CMK (cell line): ENCODE measurements around the gene SEMA4D.

Source experiments
- DNase-seq: peaks from one replicate; pipeline ENCODE4 v3.0.0-alpha.2; 2010; ENCODE audit warnings: low read depth

The SEMA4D gene

DNA sequence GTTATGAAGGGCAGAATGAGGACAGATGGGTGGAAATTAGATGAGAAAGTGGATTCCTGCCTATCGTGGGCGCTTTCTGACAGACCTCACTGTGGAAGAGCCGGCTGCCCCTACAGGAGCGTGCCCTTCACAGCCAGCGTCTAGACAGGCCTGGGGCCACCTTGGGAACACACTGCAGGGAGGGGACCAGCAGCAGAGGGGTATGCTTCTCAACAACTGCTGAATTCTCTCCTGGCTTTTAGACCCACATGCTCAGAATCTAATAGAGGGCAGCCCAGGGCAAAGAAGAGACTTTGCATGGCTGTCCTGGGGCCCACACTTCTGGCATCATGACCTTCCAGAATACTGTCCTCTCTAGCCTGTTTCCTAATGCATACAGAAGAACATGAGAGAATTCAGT is 2.1 kb upstream of the SEMA4D start:
- DNase-seq: no peak

DNA sequence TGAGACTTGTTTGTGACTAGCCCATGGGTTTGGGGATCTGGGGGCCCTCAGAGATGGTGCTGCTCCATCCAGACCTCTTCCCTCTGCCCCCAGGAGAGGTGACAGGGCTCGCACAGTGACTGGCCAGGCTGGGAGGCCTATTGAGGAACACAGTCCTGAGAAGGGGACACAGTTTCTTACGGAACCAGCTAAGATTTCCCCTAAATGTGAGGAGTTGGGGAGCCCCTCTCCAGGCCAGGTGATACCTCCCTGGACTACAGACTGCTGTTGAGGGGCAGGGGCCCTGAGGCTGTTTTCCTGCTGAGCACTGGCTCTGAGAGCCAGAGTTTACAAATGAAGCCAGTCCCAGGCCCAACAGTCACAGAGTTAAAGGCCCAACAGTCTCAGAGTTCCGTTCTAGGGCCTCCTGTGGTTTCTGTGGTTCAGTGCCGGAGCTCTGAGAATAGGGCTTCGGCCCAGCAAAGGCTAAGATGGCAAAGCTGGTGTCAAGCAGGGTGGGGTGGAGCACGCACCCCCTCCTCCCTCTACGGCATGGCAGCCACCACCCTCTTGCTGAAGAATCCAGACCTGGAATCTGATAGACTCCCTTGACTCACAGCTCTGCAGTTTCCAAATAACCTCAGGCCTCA is 1.1 kb upstream of the SEMA4D start:
- no peak for DNase-seq

GRCh38 chr9:89497257-89497963 is 503 bp downstream of the SEMA4D start:
- DNase-seq: no peak

- DNase-seq: no peak
Observed at GRCh38 chr9:89496645-89497256, 1.2 kb downstream of the SEMA4D start.

DNA sequence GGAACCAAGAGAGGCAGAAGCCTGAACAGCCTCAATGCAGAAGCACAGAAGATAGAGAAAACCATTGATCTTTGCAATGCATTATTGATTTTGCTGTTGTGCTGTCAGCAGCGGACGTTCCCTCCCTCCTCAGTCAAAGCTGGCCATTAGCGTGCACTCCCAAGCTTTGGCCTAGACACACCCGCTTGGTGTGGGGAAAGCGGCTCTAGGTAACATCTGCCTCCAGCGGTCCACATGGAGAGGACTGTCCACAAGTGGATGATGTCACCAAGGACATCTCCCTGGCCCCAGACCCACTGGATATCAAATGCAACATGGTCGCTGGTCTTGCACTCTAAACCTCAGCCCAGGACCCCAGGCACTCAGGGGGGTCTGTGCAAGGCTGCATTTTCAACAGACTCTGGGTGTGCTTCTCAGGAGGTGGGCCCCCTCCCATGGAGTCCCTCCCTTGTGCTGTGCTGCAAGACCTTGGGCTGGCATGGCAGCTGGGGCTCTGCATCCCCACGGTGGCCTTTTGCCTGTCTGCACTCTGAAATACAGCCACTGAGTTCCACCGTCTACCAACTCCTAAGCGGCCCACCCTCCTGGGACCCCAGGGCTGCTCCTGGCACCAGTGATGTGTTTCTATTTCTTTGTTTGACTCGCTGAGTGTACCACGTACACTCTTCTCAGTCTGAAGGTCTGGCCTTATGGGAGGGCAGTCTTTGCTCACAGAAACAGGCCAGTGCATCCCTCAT is 1.9 kb downstream of the SEMA4D start:
- no peak for DNase-seq

GRCh38 chr9:89494199-89494598 is 3.7 kb downstream of the SEMA4D start:
- DNase-seq: no peak

GRCh38 chr9:89493671-89494070 is 4.2 kb downstream of the SEMA4D start:
- no peak for DNase-seq

DNA sequence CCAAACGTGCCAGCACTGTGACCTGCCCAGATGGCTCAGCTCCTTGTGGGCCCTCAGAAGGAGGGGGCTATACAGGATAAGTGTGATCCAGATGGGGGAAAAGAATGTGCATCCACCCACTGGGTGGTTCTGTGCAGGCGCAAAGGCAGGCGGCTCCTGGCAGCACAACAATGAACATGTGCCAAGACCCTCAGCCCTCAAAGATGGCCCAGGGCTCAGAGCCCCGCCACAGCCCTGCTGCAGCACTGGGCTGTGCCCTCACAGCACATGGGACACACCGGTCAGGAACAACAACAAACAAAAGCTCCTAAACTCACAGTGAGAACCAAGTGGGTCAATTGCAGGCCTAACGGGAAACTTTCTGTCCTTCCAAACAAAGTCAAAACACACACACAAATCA is 4.7 kb downstream of the SEMA4D start:
- DNase-seq: no peak

GRCh38 chr9:89492586-89492985 is 5.3 kb downstream of the SEMA4D start:
- no peak for DNase-seq

DNA sequence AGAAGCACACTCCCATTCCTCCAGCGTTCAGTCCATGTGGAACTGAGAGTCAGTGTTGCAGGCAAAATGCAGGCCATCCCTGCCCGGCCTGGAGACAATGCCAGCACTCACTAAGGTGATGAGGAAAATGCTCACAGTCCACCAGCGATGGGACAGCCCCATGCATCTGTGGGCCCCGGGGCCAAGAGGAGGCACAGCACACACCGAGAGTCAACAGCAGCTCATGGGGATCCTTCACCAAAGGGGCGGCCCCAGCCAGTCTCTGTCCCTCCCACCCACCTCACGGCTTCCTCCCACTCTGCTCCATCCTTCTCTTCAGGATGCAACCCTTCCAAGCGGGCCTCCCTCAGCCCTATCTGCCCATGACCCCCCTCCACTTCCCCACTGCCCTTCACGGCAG is 6.2 kb downstream of the SEMA4D start:
- DNase-seq: no peak

GRCh38 chr9:89489548-89490530 is 8.1 kb downstream of the SEMA4D start:
- no peak for DNase-seq

DNA sequence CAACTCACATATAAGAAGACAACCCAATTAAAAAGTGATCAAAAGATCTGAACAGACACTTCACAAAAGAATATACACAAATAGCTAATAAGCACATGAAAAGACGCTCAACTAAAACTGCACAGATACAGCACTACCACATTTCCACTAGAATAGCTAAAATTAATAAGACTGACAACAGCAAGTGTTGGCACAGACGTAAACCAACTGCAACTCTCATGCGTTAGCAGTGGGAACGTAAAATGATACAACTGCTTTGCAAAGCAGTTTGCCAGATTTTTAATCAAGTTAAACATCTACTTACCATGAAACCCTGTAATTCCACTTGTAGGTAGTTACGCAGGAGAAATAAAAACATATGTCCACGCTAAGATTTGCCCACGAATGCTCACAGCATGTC is 9.0 kb downstream of the SEMA4D start:
- no peak for DNase-seq

DNA sequence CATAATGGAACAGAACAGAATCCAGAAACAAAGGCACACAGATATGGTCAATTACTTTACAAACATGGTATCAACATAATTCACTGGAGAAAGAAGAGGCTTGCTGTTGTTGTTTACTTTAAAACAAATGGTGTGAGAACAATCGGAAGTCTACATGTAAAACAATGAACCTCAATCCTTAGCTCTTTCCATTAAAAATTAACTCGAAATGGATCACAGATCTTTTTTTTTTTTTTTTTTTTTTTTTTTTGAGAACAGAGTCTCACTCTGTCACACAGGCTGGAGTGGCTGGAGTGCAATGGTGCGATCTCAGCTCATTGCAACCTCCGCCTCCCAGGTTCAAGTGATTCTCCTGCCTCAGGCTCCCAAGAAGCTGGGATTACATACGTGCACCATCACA is 9.8 kb downstream of the SEMA4D start:
- no peak for DNase-seq

- no peak for DNase-seq
Observed at GRCh38 chr9:89486681-89487080, 11.2 kb downstream of the SEMA4D start.

- no peak for DNase-seq
Observed at GRCh38 chr9:89484475-89485404, 13.2 kb downstream of the SEMA4D start.

DNA sequence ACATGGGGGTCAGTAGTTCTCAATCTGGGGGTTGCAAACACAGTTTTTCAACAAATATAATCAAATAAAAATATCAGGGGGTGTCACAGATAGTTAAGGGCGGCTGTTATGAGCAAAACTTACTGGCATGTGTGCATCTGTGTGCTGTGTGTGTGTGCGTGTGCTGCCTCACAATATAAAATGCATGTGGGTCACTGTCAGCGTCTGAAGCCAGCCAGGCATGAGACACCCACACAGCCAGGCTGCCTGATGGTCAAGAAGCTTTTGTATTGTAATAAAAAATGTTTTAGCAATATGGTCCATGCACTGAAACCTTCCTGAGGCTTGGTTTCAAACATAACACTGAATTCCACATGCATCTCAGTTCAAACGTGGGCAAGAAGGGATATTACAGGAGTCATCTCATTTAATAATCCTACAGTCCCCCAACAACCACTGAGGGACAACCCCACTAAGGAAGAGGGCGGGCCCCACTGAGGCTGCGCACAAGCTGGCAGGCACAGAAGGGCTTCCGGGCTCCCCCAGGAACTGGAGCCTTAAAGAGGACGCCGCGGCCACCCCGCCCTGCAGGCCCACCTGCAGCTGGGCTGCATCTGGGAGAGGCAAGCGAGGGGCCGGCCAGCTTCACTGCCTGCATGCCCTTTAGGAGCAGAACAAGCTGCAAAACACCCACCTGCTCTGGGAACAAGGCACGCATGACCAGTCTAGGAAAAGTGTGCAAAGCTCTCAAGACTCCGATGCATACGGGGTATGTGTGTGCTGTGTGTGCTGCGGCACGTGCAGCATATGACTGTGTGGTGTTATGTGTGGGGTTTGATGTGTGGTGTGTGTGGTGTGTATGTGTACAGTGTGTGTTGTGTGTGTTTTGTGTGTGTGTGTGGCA is 14.1 kb downstream of the SEMA4D start:
- DNase-seq: no peak

- no peak for DNase-seq
Observed at GRCh38 chr9:89482901-89483361, 15.0 kb downstream of the SEMA4D start.

GRCh38 chr9:89482056-89482851 is 15.7 kb downstream of the SEMA4D start:
- DNase-seq: no peak

DNA sequence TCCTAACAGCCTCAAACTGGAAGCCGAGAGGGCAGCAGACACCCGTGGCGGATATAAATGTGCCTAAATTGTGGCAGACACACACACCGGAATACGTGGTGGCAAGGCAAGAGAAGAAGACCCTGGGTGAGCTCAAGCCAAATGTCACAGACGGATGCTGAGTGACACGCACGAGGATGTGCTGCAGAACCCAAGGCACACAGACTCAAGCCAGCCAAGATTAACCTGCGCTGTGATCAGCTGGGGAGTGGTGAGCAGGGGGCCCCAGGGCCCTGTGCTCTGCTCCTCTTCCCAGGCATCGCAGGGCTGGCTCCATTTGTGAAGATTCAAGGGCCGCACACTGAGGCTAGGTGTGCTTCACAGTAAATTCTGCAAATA is 16.4 kb downstream of the SEMA4D start:
- DNase-seq: no peak
